Loucy (cell line): Measurements from ENCODE around the gene TICRR.

Experiments
- EZH2phosphoT487 ChIP-seq: fragments of 200-600 bp; IDR thresholded peaks from 2 replicates; pipeline ENCODE4 v1.6.1; 2018; ENCODE audit warnings: antibody characterized with exemption, mild to moderate bottlenecking, moderate library complexity, borderline replicate concordance
- TF ChIP-seq, protein P1 (sequence below): fragments of 200-600 bp; sonication (generic); conservative IDR thresholded peaks from 2 replicates; pipeline ENCODE4 v1.5.1; 2014; ENCODE audit warnings: mild to moderate bottlenecking, antibody characterized with exemption, low read length

DNA sequence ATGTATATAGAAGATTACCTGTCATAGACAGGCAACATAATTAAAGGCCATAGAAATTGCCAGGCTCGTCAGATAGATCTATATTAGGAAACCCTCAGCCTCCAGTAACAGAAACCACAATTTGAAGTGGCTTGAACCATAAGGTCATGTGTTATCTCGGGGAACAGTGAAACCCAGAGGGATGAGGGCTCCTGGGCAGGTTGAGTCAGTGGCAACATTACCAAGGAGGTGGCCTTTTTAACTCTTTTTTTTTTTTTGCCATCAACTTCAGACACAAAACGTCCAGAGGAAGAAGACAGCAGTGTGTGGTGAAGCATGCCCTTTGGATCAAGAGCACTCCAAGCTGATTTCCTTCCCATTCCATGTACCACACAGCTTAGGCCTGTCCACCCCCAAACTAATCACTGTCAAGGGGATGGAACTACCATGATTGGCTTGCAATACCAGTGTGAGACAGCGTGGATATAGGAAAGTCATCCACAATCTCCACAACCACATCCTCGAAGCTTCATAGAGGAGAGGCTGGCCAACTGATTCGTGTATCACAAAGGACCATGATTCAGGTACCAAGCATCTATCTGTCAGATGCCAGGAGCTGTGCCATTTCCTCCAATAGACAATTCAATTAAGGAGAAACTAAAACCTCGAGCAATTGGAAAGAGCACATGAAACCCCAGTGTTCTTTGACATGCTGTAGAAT is 81.0 kb downstream of the TICRR start:
- TF ChIP-seq, protein P1, sequence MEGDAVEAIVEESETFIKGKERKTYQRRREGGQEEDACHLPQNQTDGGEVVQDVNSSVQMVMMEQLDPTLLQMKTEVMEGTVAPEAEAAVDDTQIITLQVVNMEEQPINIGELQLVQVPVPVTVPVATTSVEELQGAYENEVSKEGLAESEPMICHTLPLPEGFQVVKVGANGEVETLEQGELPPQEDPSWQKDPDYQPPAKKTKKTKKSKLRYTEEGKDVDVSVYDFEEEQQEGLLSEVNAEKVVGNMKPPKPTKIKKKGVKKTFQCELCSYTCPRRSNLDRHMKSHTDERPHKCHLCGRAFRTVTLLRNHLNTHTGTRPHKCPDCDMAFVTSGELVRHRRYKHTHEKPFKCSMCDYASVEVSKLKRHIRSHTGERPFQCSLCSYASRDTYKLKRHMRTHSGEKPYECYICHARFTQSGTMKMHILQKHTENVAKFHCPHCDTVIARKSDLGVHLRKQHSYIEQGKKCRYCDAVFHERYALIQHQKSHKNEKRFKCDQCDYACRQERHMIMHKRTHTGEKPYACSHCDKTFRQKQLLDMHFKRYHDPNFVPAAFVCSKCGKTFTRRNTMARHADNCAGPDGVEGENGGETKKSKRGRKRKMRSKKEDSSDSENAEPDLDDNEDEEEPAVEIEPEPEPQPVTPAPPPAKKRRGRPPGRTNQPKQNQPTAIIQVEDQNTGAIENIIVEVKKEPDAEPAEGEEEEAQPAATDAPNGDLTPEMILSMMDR: no peak
- TF ChIP-seq EZH2phosphoT487: no peak
